ENCODE measurements around the gene ZNF133. TPM values are rescaled to one million over a fixed set of nuclear protein-coding genes. Genes with fewer than 3 reads are reported as not detected.

The ZNF133 gene
- total and polyA plus RNA-seq, 2 donors (not counting 3 experiments of a cell fraction or from before 2014, with no cell fraction given): 11.1 to 13.8 TPM

DNA sequence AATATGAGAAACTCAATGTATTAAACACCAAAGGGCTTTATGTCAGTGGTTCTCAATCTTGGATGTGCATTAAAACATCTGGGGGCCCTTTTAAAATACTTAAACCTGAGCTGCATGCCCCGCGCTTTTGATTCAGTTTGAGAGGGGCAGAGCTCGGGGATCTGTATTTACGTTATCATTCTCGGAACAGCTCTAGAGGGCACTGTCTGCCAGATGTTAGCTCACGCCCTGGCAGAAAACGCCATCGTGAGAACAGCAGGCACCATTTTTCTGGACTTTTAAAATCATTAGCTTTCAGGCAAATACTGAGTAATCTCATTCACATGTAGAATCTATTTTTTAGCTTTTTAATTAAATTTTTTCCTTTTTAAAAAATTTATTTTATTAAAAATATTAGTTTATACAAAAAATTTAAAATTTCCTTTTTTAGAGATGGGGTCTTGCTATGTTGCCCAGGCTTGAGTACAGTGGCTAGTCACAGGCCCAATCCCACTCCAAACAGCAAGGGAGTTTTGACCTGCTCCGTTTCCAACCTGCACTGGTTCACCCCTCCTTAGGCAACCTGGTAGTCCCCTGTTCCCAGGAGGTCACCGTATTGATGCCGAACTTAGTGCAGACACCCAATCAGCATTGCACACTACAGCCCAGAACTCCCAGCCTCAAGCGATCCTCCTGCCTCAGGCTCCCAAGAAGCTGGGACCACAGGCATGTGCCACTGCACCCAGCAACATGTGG is 30.0 kb upstream of the ZNF133 start:
- no peaks in the 10 kb centered on the region for H3K79me2 ChIP-seq (ENCODE audit: control insufficient read depth, insufficient read depth, low read length)
- no TSS peak for BruUV-seq (replicated peaks)
- POLR2A ChIA-PET: no interaction called here

More for the DNA sequence above, 30.0 kb upstream of the ZNF133 start:
- no peak for DNase-seq (ENCODE audit: low read depth, low spot score)
- Histone ChIP-seq H3K9me3 (replicated peaks; ENCODE audit: control insufficient read depth, insufficient read depth, low read length) (no peaks in the 10 kb centered on the region), H3K27me3 (ENCODE audit: control insufficient read depth in 2 of 2, insufficient read depth in 2 of 2, low read length in 2 of 2) (peaks cover 0 to 3% of the 10 kb centered on the region in 2 experiments), H3K4me3 (replicated peaks in 1 of 3; ENCODE audit: insufficient read depth in 1 of 3, low read depth in 1 of 3, low read length in 3 of 3) (no peak overlapping the region), H4K20me1 (replicated peaks; ENCODE audit: control insufficient read depth, extremely low read depth, insufficient read depth, low read length) (no peaks in the 10 kb centered on the region), H2AFZ (ENCODE audit: low read depth, low read length) (no peak overlapping the region), H3K27ac (ENCODE audit: insufficient read depth, low read depth, low read length) (no peak overlapping the region), H3K9me1 (replicated peaks; ENCODE audit: control insufficient read depth, extremely low read depth, insufficient read depth, low read length) (no peaks in the 10 kb centered on the region), H3K4me2 (ENCODE audit: insufficient read depth, low read length) (no peak overlapping the region), H3K36me3 (ENCODE audit: control insufficient read depth in 2 of 2, extremely low read depth in 1 of 2, insufficient read depth in 2 of 2, low read length in 2 of 2) (no peaks in the 10 kb centered on the region), H3K9ac (replicated peaks; ENCODE audit: extremely low read depth, insufficient read depth, low read length) (no peak overlapping the region), H3K4me1 (ENCODE audit: control insufficient read depth, extremely low read depth, insufficient read depth, low read length) (no peaks in the 10 kb centered on the region)
- CTCF ChIA-PET: interaction anchor here (1.8 kb wide), 1 partner anchor 18 kb away, joined by 6 read pairs; no protein-coding TSS in a partner anchor
- TF ChIP-seq FOS (IDR thresholded peaks at IDR 0.05; ENCODE audit: borderline replicate concordance, insufficient read depth, low read length): no peak
- no peak for TF ChIP-seq JUN (IDR thresholded peaks at IDR 0.05; ENCODE audit: borderline replicate concordance, insufficient read depth, insufficient read length, low read depth)
- no peak for TF ChIP-seq GATA2 (IDR thresholded peaks at IDR 0.05; ENCODE audit: insufficient read depth, insufficient read length, low read depth, low read length)
- no peak for TF ChIP-seq POLR2AphosphoS5 (IDR thresholded peaks at IDR 0.05; ENCODE audit: insufficient read depth, low read depth, low read length)
- no peak for TF ChIP-seq POLR2A (IDR thresholded peaks at IDR 0.05; ENCODE audit: low read depth, low read length)
- TF ChIP-seq, protein P1, sequence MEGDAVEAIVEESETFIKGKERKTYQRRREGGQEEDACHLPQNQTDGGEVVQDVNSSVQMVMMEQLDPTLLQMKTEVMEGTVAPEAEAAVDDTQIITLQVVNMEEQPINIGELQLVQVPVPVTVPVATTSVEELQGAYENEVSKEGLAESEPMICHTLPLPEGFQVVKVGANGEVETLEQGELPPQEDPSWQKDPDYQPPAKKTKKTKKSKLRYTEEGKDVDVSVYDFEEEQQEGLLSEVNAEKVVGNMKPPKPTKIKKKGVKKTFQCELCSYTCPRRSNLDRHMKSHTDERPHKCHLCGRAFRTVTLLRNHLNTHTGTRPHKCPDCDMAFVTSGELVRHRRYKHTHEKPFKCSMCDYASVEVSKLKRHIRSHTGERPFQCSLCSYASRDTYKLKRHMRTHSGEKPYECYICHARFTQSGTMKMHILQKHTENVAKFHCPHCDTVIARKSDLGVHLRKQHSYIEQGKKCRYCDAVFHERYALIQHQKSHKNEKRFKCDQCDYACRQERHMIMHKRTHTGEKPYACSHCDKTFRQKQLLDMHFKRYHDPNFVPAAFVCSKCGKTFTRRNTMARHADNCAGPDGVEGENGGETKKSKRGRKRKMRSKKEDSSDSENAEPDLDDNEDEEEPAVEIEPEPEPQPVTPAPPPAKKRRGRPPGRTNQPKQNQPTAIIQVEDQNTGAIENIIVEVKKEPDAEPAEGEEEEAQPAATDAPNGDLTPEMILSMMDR (IDR thresholded peaks at IDR 0.05; ENCODE audit: extremely low read depth in 1 of 2, insufficient read depth in 1 of 2, low read depth in 1 of 2, low read length in 2 of 2): no peak
- no peak for TF ChIP-seq MYC (IDR thresholded peaks at IDR 0.05; ENCODE audit: low read depth, low read length)
- TF ChIP-seq, protein P2, sequence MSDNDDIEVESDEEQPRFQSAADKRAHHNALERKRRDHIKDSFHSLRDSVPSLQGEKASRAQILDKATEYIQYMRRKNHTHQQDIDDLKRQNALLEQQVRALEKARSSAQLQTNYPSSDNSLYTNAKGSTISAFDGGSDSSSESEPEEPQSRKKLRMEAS (IDR thresholded peaks at IDR 0.05; ENCODE audit: insufficient read depth, insufficient read length): no peak
- TF ChIP-seq EZH2 (IDR thresholded peaks at IDR 0.05; ENCODE audit: borderline replicate concordance, low read depth, low read length, severe bottlenecking): no peak
- intact Hi-C loops (cut with micrococcal nuclease): no loop called here
- dilution Hi-C loops (cut with MboI; ENCODE audit: extremely low pct_ligation_motif_present, low sequenced_read_pairs): no loop called here
- FAIRE-seq: no peak

Data from endothelial cell of umbilical vein (primary cell).